ENCODE measurements around the gene AACS. TPM values are rescaled to one million over a fixed set of nuclear protein-coding genes. Genes with fewer than 3 reads are reported as not detected.

Gene AACS
- total and polyA plus RNA-seq, 2 of the 4 experiments (the other 2 are of a cell fraction): 22.0 to 24.9 TPM

DNA sequence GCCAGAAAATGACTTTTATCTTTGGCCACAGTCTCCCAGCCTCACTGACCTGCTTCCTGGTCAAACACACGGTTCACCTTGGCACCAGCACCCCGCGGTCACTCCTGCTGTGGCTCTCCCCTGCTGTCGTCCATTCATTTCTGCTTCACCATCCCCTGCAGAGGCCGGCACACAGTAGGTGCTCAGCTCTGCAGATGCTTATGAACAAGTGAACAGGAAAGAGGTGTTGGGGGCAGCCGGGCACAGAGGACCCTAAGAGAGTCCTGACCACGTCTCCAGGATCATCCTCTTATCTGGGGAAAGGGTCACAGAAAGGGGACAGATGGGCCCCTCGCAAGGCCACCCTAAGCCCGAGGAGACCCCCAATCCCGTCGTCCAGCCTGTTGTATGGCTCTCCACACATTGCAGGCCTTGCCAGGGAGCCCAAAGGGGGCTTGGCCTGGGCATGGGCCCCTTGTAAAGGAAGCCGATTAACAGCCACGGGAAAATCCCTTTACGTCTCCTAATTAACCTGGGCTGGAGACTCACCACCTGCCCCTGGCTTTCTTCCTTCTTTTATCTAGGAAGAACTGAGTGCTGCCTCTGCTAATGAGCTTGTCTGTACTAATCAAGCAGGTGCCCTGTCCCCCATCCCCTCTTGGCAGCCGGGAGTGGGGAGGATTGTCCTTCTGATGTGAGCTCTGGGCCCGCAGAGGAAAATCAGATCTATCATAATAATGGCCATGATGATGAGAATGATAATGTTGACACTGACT, 119.2 kb downstream of the AACS start:
- Histone ChIP-seq H3K36me3 (ENCODE audit: control insufficient read depth, insufficient read depth, low read length) (no peaks in the 10 kb centered on the region), H3K4me3 (ENCODE audit: insufficient read depth, low read depth, low read length) (no peak overlapping the region), H2BK5ac (ENCODE audit: low read depth, low read length, poor library complexity, severe bottlenecking) (no peak overlapping the region), H2AK5ac (ENCODE audit: low read depth, low read length) (no peak overlapping the region), H4K5ac (ENCODE audit: low read depth, low read length) (no peak overlapping the region), H4K8ac (ENCODE audit: low read depth in 2 of 2, low read length in 2 of 2) (no peak overlapping the region), H4K91ac (ENCODE audit: insufficient read depth, low read depth, low read length) (no peak overlapping the region), H3K4ac (ENCODE audit: low read depth, low read length) (no peak overlapping the region), H3K9ac (ENCODE audit: low read depth, low read length) (no peak overlapping the region), H4K20me1 (ENCODE audit: insufficient read depth, low read length) (no peaks in the 10 kb centered on the region), H3K4me2 (ENCODE audit: low read depth, low read length) (no peak overlapping the region), H3K18ac (ENCODE audit: low read depth, low read length) (no peak overlapping the region), H2AK9ac (replicated peaks; ENCODE audit: low read depth, low read length, poor library complexity) (peak overlapping the region; percentile 28), H3K9me1 (ENCODE audit: insufficient read depth, low read length) (no peaks in the 10 kb centered on the region), H3K79me1 (ENCODE audit: low read depth in 1 of 2, low read length in 2 of 2) (no peaks in the 10 kb centered on the region), H2BK20ac (ENCODE audit: low read depth, low read length) (no peak overlapping the region), H2AFZ (replicated peaks; ENCODE audit: low read length, poor library complexity) (no peak overlapping the region), H2BK120ac (ENCODE audit: low read depth, low read length) (no peak overlapping the region), H3K14ac (replicated peaks; ENCODE audit: low read depth, low read length) (no peak overlapping the region), H3K56ac (ENCODE audit: extremely low read depth, insufficient read depth, low read length) (no peak overlapping the region), H2BK15ac (ENCODE audit: low read depth, low read length) (no peak overlapping the region), H3K27ac (ENCODE audit: insufficient read depth, low read length) (no peak overlapping the region), H3K9me3 (ENCODE audit: control insufficient read depth, insufficient read depth, low read length) (no peaks in the 10 kb centered on the region), H3K4me1 (ENCODE audit: control insufficient read depth, insufficient read depth, low read length) (no peaks in the 10 kb centered on the region), H3K27me3 (ENCODE audit: control insufficient read depth, insufficient read depth, low read length) (peaks cover 41% of the 10 kb centered on the region), H3K23ac (ENCODE audit: low read depth, low read length) (no peak overlapping the region)
- CTCF ChIA-PET: interaction anchor here (0.6 kb wide), 1 partner anchor 1598 kb away, joined by 3 read pairs; no protein-coding TSS in a partner anchor
- no TSS peak for BruUV-seq (replicated peaks)
- in situ Hi-C loops (cut with MboI; ENCODE audit: low sequenced_read_pairs) (loop anchor here (25.0 kb wide), 1 partner anchor 228 kb away; no protein-coding TSS in a partner anchor), dilution Hi-C loops (cut with HindIII; ENCODE audit: low sequenced_read_pairs, unreplicated experiment) (no loop called here), intact Hi-C loops (cut with micrococcal nuclease) (loop anchor here (10.0 kb wide), 1 partner anchor 190 kb away; the partner anchor contains the start of gene BRI3BP)
- ATAC-seq (ENCODE audit: low read depth): no peak
- WGBS, 2 experiments (ENCODE audit: extremely low coverage in 2 of 2, insufficient read length in 1 of 2): 23% methylated on average over 10 of the region's 16 CpGs; no CpG with 5 or more reads in 1 of the 2 experiments
- DNase-seq: no peak
- no peak for TF ChIP-seq MXI1 (IDR thresholded peaks at IDR 0.05; ENCODE audit: borderline replicate concordance, low read depth, low read length)
- TF ChIP-seq RAD21 (IDR thresholded peaks at IDR 0.05; ENCODE audit: low read length): no peak
- no peak for TF ChIP-seq ELK1 (IDR thresholded peaks at IDR 0.05; ENCODE audit: borderline replicate concordance, low read depth, low read length)
- POLR2A ChIA-PET (ENCODE audit: unreplicated experiment): no interaction called here
